Measurements from ENCODE around the gene RTRAF.

Gene RTRAF

DNA sequence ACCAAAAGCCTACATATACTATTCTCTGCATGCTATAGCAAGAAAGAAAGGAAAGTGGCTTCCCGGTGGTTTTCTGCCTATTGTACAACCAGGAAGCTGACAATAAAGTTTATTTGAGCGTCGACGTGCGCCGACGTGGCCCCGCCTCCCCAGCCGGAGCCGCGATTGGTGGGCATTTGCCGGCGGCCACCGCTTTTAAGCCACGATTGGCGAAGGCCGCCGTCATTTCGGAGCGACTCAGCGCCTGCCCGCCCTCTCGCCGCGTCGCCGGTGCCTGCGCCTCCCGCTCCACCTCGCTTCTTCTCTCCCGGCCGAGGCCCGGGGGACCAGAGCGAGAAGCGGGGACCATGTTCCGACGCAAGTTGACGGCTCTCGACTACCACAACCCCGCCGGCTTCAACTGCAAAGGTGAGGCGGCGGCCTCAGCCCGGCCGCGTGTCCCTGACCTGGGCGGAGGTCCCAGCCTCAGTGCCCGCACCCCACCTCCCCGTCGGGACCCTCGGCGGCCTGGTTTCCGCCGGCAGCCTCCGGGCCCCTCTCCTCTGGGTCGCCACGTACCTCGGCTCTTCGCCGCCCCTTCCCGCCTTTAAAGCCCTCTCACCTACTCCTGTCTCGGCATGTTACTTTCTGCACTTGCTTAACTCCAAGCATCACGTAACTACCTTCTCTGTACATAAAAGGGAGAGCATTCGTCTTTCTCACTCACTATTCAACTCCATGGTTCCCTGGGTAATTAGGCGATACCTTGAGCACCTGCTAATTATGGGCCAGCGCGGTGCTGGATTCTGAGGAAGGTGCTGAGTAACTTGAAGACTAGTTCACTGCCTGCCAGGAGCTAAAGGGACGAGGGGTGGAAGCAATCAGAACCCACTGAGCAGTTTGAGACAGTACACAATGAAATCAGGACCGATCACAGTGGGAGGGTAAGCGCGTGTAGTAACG lies at the start of gene RTRAF:
Gene RTRAF, plus strand, starts transcription at position 254 of the 942 bp plus-strand sequence. Its CDS starts 94 bp downstream, at position 348.
- peak; percentile 61 to 91 for DNase-seq

DNA sequence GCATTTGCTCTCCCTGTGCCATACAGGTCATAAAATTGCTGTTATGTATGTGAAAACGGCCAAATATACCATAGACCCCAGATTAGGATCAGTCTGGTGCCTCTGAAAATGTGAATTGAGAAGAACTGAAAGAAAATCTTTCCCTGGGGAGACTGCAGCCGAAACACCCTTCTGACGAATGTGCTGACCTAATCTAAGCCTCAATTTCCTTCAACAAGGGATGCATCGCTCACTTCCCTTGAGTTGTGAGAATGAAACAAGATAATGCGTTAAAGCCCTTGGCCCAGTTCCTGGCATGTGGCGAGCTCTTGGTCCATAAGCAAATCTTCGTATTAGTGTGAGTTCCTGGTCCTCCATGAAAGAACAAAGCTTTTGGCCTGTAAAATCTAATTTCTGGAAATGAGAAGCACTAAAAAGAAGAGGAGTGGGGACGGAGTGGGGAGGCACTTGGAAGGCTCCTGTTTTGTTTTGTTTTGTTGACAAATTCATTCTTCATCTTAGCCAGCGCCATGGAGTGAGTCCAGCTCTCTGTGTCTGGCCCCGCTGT lies 49.5 kb upstream of the RTRAF start:
- no peak for DNase-seq

DNA sequence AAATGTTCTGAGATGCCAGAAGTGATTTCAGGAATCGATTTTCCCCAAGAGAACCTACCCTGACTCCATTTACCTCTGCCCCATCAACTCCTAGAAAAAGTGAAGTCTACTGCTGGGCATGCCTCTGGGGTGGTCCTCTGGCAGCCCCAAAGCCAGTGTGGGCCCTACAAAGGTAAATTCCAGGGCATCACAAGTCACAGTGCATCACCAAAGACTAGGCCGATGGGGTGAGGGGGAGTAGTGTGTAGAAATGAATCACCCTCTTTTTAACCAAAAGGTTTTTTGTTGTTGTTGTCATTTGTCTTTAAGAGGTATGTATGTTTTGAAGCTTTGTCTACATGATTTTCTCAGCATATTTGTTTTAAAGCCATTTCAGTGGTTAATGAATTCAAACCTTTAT lies 46.4 kb upstream of the RTRAF start:
- DNase-seq = no peak

DNA sequence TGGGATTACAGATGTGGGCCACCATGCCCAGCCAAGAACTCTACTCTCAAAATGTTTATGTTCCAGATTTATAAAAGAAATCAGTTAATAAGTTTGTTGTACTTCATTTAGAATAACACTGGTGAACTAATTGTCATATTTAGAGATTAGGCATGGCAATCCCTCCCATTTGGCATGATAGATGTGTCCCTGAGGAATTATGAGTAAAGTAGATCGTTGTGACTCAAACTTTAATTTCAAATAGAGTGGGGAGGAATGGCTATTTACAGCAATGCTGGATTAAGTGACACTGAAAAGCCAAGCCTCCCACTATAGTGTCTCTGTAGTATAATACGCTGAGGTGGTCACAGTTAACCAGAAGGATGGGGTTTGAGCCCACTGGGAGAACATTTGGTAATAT lies 39.3 kb upstream of the RTRAF start:
- DNase-seq = no peak

DNA sequence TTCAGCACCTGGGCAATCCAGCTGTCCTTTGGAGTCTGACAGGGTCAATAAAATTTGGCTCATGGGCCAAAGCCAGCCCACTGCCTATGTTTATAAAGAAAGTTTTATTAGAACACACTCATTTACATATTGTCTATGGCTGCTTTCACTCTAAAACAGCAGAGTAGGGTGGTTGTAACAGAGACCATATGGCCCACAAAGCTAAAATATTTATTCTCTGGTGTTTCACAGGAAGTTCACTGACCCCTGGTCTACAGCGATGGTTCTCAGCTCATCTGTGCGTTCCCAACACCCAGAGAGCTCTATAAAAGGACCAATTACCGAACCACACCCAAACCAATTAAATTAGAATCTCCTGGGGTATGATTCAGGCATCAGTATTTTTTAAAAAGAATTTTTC lies 37.7 kb upstream of the RTRAF start:
- no peak for DNase-seq

DNA sequence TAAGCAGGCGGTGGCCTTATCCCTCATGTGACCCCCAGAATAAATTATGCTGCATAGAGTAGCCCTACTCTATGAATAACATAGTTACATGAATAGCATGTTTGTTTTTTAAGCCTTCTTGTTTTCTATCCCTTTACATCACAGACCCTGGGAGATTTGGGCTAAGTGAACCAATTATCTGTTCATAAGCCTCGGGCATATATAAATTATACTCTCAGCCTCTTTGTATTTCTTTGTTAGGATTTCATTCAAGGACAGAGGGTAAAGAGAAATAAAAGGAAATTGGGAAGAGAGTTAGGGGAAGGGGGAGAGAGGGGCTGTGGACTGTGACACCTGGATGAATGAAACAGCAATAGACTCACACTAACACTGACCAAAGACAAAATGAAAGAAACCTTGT lies 35.3 kb upstream of the RTRAF start:
- no peak for DNase-seq

DNA sequence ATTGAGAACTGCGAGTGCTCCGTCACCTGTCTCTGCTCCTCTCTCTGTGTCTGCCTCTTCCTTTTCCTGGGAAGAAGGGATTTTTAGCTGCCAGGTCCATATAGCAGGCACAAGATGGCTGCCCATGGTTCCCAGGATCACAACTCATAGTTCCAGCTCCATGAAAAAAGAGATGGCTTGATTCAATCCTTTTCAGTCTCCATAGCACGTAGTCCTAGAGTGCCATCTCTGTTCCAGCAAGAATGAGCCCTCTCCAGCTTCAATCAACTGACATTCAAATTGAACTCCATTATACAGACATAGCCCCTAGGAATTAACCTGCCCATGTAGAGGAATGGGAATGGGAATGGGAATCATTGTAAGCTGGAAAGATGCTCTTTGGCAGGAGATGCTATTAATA lies 34.7 kb upstream of the RTRAF start:
- DNase-seq = no peak

DNA sequence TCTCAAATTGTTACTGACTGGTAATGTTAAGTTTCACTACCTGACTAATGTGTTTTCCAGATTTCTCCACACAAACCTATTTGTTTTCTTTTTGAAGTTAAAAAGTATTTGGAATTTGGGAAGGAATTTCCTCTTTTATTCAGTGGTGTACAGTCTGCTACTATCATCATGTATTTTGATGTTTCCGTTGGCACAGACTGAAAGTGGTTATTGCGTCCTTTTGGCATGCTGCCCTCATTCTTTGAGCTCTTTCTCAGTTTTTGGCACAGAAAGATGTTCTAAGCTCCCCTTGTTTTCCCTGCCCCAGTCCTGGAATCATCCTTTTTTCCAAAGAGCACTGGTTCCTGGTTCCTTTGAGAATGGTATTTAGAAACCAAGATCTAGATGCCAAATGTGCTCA lies 31.4 kb upstream of the RTRAF start:
- no peak for DNase-seq

DNA sequence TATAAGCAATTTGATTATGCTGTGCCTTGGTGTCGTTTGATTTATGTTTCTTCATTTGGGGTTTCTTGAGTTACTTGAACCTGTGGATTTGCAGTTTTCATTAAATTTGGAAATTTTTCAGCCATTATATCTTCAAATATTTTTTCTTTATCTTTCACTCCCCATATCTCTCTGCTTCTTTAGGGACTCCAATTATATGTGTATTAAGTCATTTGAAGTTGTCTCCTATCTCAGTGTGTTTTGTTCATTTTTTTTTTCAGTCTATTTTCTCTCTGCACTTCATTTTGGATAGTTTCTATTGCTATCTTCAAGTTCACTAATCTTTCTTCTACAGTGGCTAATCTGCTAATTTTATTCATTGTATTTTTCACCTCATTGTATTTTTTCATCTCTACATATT lies 29.4 kb upstream of the RTRAF start:
- no peak for DNase-seq

DNA sequence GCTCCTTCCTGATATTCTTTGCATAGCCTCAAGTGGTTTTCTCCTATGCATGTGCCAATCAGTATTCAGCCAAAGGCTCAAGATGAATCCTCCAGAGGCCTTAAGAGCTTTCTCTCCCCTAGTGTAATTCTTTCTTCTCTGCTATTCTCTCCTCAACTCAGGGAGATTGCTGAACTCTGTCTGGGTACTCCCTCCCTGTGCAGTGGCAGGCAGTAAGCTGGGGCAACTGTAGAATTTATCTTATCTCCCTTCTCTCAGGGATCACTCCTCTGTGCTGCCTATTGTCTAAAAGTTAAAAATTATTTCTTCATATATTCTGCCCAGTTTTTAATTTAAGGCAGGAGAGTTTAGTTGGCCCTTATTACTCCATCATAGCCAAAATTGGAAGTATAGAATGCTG lies 28.5 kb upstream of the RTRAF start:
- no peak for DNase-seq

DNA sequence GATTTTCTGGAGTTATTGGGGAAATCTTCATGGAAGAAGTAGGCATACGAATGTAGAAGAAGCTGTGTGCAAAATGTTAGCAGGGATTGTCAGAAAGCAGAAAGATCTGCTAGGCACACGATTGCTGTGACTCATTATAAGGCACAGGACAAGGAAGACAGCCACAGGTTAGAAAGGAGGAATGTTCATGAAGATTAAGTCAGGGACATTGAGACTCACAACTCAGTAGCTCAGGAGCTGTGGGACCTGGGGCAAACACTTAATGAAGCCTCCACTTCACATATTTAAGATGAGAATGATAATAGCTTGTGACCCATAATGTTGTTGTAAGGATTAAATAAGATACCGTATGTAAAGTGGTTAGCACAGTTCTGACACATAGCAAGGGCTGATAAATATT lies 26.6 kb upstream of the RTRAF start:
- DNase-seq = no peak

DNA sequence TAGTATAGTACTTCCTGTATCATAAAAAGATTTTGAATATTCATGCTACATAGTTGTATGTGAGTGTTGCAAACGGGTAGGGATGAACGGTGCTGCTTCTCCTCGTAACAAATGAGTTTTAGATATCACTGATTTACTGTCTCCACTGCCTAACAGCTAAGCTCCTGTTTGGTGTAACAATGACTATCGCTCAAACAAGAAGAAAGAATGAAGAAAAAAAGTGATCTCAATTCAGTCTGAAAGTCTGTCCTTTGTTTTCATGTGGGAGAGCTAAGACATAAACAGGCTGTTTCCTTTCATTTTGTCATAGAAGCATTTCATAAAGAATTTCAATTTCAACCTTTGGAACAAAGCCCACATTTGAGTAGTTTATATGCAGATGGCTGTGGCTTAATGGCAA lies 26.1 kb upstream of the RTRAF start:
- peak in 1 of 2 donors; percentile 4 for DNase-seq

DNA sequence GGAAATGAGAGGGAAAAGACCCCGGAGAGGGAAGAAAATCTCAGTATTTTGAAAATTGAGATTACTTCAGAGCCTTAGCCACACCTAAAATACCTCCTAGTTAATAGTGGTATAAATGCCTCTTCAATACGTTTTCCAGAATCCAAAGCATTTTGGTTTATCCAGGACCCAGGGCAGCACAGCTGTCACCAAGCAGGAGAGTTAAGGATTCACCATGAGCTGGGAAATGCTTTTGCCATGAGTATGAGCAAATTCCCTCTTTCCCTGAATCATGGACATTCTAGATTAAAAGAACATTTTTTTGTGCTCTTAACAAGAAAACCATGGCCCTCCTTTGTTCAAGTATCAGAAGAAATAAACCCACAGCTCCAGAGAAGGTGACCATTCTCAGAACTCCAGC lies 21.8 kb upstream of the RTRAF start:
- DNase-seq = no peak

DNA sequence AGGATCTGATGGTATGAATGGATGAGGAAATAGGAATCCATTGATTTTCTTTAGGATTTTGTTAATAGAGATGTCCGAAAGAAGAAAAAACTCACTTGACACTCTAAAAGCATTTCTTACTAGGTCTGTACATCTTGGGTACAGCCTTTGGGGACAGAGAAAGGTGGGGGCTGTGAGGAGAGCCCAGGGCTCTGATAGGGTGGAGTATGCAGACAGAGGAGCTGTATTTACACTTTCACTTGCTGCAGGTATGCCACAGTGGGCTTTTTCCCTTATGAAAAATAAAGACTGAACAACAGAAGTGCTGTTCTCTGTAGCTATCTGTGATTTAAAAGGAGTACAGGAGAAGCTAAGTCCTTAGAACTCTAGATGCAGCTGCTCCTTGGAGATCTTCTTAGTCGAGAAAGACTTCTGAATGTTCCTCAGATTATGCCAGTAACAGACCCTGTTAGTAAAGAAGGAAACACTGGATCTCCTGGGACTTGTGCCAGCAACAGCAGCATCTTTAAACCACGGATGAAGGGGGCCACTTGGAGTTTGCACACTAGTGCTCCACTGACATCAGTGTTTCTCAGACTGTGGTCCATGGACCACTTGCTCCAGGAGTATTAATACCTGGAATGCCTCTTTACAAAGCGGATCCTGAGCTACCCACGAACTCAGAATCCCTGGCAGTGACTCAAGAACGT lies 19.4 kb upstream of the RTRAF start:
- DNase-seq = no peak

DNA sequence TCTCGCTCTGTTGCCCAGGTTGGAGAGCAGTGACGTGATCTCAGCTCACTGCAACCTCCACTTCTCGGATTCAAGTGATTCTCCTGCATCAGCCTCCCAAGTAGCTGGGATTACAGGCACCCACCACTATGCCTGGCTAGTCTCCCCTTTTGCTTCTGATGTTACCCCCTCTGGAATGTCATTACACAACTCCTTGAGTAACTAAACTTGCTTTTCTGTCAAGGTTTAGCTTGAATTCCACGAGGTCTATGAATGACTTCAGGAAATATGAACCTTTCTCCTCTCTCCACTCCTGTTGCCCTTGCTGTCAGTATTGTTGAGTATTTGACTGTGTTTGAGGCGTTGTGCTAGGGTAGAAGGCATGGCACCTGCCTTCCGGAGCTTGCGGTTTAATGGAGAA lies 16.8 kb upstream of the RTRAF start:
- no peak for DNase-seq

DNA sequence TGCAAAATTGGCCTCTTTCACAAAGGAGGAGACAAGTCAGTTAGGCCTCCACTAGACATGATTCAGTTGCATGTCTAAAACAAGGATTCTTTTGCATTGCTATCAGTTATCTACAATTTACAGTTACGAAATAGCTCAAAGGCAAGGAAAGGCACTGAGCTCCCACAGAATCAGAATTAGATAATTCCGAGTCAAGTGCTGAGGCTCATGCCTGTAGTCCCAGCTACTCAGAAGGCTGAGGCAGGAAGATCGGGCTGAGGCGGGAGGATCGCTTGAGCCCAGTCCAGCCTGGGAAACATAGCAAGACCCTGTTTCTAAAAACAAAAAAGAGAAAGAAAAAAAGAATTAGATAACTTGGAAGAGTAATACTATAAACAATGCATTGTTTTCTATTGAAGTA lies 12.3 kb upstream of the RTRAF start:
- no peak for DNase-seq

DNA sequence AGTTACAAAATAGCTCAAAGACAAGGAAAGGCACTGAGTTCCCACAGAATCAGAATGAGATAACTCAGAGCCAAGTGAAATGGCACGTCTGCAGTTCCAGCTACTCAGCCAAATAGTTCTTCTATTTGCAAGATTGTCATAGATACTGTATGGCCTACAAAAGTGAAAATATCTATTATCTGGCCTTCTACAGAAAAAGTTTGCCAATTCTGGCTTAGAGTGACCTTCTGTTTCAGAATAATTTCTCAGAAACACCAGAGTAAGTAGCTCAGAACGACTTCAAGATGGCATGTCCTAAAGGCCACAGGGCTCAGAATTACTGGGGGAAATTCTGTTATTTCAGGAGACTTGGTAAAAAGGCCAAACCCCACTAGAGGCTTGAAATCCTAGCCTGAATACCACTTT lies 10.7 kb upstream of the RTRAF start:
- DNase-seq = no peak

DNA sequence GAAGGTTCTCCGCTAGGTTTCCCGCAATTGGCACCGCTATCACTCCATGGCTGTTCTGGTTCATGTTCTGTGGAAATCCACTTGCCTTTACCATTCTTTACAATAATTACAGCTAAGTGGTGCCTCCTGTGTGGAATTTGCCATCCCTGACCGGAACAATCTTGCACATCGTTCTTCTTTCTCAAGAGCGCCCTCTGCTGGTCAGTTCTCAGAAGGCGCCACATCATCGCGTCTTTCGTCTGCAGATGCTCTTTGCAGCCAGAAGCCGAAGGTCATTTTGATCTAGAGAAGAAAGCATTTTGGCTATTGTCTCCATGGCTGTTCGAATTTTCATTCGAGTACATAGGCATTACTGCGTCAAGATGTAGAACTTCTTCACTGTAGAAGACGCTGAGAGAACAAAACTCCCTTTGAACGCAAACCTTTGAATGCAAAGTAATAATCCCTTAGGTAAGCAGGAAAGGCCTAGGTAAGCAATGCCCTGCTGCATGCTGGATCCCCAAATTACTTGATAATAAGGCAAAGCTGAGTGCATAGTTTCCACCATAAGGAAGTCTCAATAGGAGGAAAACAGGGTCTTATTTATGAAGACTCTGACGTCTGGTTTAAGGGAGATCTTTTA lies 10.1 kb upstream of the RTRAF start:
- DNase-seq = peak; percentile 42 to 73

DNA sequence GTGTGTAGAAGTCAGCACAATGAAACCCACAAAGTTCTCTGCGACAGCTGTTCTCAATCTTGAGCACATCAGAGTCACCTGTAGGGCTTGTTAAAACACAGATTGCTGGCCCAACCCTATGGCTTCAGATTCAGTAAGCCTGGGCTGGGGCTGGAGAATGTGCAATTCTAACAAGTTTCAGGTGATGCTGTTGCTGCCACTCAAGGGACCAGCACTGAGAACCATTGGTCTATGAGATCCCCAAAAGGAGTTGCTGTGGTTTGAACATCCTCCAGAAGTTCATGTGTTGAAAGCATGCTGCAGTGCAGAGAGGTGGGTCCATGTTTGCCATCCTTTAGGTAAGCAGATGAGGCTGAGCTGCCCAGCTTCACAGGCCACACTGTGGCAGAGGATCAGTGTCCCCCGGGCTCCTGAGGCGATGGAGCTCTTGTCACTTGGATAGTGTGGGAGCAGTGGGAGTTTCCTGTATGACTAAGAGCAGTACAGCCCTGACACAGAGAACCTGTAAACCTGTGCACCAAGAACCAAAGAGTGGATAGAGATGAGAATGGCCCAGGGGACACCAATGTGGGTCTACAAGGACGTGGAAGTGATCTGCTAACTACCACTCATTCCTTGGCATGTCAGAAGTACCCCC lies 8.0 kb upstream of the RTRAF start:
- DNase-seq = no peak

DNA sequence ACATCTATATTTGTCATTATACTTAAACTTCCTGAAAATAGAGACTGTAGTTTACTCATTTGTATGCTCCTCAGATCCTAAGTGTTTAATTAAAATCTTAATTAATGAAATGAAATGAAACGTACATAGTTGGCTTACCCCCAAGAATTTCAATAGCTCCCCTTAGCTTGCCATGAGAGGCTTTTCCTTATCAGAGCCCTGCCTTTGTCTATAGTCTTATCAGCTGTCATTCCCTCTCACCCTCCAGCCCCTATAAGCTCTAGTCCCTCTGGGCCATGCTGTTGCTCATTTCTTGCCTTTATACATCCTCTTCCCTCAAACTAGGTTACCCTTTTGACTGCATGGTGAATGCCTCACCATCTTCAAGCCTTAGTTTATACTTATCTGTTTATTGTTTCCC lies 1.1 kb upstream of the RTRAF start:
- DNase-seq = no peak

DNA sequence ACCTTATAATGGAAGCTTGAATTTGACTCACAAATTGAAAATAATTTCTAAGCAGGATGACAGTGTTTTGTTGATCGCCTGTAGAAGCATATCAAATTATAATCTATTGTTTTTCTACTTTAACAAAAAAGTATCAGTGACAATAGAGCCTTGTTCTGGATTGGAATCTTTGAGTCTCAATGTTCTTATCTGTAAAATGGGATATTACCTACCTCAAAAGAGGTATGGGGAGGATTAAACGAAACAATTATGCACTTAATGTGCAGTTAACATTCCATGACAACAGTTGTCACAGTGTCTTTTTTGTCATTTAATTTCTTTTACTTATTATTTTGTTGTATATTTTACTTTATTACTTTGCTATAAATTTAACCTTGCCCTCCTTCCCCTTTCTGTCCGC lies 1.1 kb downstream of the RTRAF start:
- DNase-seq = no peak

DNA sequence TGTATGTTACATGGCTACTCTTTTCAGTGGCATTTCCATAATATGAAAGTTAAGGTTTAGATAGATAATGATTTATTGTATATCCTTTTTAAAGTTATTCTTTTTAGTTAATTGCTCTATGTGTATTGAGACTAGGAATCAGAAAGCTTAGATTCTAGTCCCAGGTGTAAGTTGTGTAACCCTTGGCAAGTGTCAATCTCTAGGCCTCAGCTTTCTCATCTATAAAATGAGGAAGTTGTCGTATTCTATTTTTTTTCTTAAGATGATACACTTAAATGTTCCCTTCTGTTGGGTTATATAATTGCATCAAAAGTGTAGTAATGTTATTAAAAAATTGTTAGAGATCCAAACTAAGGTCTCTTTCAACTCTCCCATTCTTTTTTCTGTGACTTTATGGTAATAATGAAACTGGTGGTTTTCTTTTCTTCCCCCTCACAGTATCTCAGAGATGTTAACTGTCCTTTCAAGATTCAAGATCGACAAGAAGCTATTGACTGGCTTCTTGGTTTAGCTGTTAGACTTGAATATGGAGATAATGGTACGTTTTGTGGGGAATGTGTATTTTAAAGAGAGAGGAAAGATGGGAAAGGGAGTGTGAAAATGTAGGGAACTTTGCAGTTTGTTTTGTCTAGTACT lies 4.1 kb downstream of the RTRAF start:
- DNase-seq = peak in 1 of 2 donors; percentile 16

Data from bone marrow (tissue), 2 donors.